ENCODE data around the gene ZNF629. TPM values are rescaled to one million over a fixed set of nuclear protein-coding genes. Genes with fewer than 3 reads are reported as not detected.

ZNF629 gene
- total RNA-seq, 6 experiments from 2014 or later: 3.7 to 4.8 (median 4.3) TPM

DNA sequence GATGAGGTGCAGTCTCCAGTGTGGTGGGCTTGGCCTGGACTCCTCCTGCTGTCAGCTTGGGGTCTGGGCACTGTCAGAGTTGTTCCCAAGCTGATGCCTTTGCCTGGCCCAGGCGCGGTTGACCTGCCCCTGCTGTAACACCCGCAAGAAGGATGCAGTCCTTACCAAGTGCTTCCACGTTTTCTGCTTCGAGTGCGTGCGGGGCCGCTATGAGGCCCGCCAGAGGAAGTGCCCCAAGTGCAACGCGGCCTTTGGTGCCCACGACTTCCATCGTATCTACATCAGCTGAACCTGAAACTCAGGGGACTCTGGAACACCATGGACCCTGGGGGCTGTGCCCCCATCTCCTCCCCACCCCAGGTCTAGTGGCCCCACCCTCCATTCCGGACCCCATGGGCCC is 13.2 kb downstream of the ZNF629 start:
- Histone ChIP-seq H3K4me3 (no peak overlapping the region), H3K9me3 (no peaks in the 10 kb centered on the region), H3K27me3 (no peaks in the 10 kb centered on the region), H3K4me1 (peaks cover 0 to 8% (median 3%) of the 10 kb centered on the region in 4 donors), H3K27ac (no peak overlapping the region), H3K36me3 (peaks cover under 1 to 38% (median 19%) of the 10 kb centered on the region in 4 donors)
- DNase-seq (no peak), ATAC-seq (no peak)
- TF ChIP-seq, protein P1, sequence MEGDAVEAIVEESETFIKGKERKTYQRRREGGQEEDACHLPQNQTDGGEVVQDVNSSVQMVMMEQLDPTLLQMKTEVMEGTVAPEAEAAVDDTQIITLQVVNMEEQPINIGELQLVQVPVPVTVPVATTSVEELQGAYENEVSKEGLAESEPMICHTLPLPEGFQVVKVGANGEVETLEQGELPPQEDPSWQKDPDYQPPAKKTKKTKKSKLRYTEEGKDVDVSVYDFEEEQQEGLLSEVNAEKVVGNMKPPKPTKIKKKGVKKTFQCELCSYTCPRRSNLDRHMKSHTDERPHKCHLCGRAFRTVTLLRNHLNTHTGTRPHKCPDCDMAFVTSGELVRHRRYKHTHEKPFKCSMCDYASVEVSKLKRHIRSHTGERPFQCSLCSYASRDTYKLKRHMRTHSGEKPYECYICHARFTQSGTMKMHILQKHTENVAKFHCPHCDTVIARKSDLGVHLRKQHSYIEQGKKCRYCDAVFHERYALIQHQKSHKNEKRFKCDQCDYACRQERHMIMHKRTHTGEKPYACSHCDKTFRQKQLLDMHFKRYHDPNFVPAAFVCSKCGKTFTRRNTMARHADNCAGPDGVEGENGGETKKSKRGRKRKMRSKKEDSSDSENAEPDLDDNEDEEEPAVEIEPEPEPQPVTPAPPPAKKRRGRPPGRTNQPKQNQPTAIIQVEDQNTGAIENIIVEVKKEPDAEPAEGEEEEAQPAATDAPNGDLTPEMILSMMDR (IDR thresholded peaks at IDR 0.05): no peak
- no peak for TF ChIP-seq POLR2A (IDR thresholded peaks at IDR 0.05)
- no CpG with 5 or more reads among the region's 14 CpGs for WGBS (ENCODE audit: insufficient coverage, low coverage, low lambda C conversion rate, missing lambda C conversion rate)
- intact Hi-C loops (cut with DNase I): no loop called here

DNA sequence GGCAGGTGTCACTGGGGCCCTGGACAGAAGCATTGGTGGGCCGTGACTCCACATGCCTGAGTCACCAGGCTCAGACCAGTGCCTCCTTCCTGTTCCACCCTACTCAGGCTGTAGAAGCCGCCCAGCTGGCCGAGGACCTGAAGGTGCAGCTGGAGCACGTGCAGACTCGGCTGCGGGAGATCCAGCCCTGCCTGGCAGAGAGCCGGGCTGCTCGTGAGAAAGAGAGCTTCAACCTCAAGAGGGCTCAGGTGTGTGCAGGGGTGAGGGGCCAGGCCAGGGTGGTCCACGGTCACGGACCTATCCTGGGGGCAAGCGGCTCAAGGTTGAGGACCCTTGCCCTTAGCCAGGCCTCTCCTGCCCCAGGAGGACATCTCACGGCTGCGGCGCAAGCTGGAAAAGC is 15.3 kb downstream of the ZNF629 start:
- Histone ChIP-seq H3K4me1 (peaks cover 0 to 8% (median 2%) of the 10 kb centered on the region in 4 donors), H3K36me3 (peaks cover 4 to 59% (median 31%) of the 10 kb centered on the region in 4 donors), H3K4me3 (no peak overlapping the region), H3K9me3 (no peaks in the 10 kb centered on the region), H3K27me3 (no peaks in the 10 kb centered on the region), H3K27ac (no peak overlapping the region)
- 100% methylated on average over 2 of the region's 14 CpGs for WGBS (ENCODE audit: insufficient coverage, low coverage, low lambda C conversion rate, missing lambda C conversion rate)
- TF ChIP-seq POLR2A (IDR thresholded peaks at IDR 0.05): no peak
- TF ChIP-seq, protein P1 (IDR thresholded peaks at IDR 0.05): no peak
- DNase-seq: peak in 1 of 3 donors; percentile 50
- intact Hi-C loops (cut with DNase I): no loop called here
- no peak for ATAC-seq

DNA sequence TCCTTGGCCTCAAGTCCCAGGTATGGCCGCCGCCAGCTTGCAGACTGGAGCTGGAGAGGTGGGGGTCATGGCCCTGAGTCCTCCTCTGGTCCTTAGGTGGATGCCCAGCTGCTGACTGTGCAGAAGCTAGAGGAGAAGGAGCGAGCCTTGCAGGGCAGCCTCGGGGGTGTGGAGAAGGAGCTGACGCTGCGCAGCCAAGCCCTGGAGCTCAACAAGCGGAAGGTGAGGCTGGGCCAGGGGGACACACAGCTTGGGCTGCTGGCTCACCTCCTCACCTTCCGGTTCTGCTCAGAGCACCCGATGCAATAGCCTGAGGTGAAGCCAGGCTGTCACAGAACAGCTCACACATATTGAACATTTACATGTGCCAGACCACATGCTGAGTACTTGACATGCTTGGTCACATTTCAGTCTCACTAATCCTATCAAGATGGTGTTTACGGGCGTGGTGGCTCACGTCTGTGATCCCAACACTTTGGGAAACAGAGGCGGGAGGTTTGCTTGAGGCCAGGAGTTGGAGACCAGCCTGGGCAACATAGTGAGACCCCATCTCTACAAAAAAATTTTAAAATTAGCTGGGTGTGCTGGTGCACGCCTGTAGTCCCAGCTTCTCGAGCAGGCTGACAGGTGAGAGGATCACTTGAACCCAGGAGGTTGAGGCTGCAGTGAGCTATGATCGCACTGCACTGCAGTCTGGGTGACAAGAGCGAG is 17.5 kb downstream of the ZNF629 start:
- WGBS (ENCODE audit: insufficient coverage, low coverage, low lambda C conversion rate, missing lambda C conversion rate): 94% methylated on average over 8 of the region's 17 CpGs

DNA sequence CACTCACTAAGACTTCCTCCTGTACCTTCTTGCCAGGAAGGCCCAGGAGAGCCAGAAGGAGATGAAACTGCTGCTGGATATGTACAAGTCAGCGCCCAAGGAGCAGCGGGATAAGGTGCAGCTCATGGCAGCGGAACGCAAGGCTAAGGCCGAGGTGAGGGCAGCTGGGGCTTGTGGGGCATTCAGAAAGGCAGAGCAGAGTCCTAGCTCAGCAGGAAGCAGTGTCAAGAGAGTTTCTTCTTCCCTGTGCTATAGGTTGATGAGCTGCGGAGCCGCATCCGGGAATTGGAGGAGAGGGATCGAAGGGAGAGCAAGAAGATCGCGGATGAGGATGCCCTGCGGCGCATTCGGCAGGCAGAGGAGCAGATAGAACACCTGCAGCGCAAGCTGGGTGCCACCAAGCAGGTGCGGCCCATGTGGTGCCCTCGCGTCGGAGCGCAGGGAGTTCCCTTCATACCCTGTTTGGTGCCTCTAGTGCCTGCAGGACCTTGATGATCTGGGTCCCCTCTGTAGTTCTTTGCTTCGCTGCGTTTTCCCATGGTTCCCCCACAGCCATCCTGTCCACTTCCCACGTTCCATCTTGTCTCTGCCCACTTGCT is 18.3 kb downstream of the ZNF629 start:
- 94% methylated on average over 16 of the region's 23 CpGs for WGBS (ENCODE audit: insufficient coverage, low coverage, low lambda C conversion rate, missing lambda C conversion rate)
- TF ChIP-seq, protein P1 (IDR thresholded peaks at IDR 0.05): no peak
- no peak for TF ChIP-seq POLR2A (IDR thresholded peaks at IDR 0.05)
- Histone ChIP-seq H3K27ac (no peak overlapping the region), H3K4me3 (no peak overlapping the region), H3K9me3 (no peaks in the 10 kb centered on the region), H3K27me3 (no peaks in the 10 kb centered on the region), H3K36me3 (peaks cover 4 to 89% (median 46%) of the 10 kb centered on the region in 4 donors), H3K4me1 (peaks cover 0 to 2% (median 0%) of the 10 kb centered on the region in 4 donors)
- ATAC-seq (no peak), DNase-seq (peak in 1 of 3 donors; percentile 42)
- intact Hi-C loops (cut with DNase I): no loop called here

More for the DNA sequence above, 17.5 kb downstream of the ZNF629 start:
- ATAC-seq (no peak), DNase-seq (peak in 1 of 3 donors; percentile 41)
- Histone ChIP-seq H3K4me3 (no peak overlapping the region), H3K27me3 (no peaks in the 10 kb centered on the region), H3K4me1 (peaks cover 0 to 1% (median 0%) of the 10 kb centered on the region in 4 donors), H3K9me3 (no peaks in the 10 kb centered on the region), H3K36me3 (peaks cover 4 to 81% (median 44%) of the 10 kb centered on the region in 4 donors), H3K27ac (no peak overlapping the region)
- no peak for TF ChIP-seq POLR2A (IDR thresholded peaks at IDR 0.05)
- TF ChIP-seq, protein P1 (IDR thresholded peaks at IDR 0.05): no peak
- intact Hi-C loops (cut with DNase I): no loop called here

All from right lobe of liver (tissue), 6 donors.